GM21367 (cell line): Measurements from ENCODE around the gene GTSE1.

Source experiments
- ATAC-seq: cut with Tn5 transposase; IDR thresholded peaks from one replicate; pipeline ENCODE4 v1.9.1; 2021; ENCODE audit not compliant: unreplicated experiment

The GTSE1 gene

GRCh38 chr22:46351767-46352166, 55.1 kb downstream of the GTSE1 start:
- ATAC-seq, result no peak

GRCh38 chr22:46352276-46352675, 55.6 kb downstream of the GTSE1 start:
- no peak for ATAC-seq

- ATAC-seq, result no peak
Observed at GRCh38 chr22:46352691-46353386, 56.2 kb downstream of the GTSE1 start.

DNA sequence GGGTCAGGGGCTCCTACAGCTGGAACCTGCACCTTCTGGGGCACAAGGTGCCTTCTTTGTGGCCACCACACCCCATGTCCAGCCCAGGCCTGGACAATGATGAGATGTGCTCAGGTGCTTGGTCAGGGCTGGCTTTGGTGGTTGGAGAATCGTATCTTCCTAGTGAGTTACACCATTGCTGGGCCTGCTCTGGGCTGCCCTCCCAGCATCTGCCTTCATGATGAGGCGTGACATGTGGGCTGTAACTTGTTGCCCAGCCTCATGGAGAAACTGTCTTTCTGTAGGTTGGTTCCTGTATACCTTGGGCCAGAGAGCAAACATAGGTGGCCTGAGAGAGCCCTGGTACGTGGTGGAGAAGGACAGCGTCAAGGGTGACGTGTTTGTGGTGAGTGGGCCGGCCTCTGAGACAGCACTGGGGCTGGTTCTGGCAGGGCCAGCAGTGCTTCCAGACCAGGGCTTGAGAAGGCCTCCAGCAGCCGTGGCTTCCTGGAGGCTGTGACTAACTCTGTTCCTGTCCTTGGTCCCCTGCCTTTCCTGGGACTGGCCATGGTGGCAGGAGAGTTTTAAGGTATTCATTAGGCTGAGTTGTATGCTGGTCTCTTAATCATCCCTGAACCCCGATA, 56.9 kb downstream of the GTSE1 start:
- no peak for ATAC-seq

DNA sequence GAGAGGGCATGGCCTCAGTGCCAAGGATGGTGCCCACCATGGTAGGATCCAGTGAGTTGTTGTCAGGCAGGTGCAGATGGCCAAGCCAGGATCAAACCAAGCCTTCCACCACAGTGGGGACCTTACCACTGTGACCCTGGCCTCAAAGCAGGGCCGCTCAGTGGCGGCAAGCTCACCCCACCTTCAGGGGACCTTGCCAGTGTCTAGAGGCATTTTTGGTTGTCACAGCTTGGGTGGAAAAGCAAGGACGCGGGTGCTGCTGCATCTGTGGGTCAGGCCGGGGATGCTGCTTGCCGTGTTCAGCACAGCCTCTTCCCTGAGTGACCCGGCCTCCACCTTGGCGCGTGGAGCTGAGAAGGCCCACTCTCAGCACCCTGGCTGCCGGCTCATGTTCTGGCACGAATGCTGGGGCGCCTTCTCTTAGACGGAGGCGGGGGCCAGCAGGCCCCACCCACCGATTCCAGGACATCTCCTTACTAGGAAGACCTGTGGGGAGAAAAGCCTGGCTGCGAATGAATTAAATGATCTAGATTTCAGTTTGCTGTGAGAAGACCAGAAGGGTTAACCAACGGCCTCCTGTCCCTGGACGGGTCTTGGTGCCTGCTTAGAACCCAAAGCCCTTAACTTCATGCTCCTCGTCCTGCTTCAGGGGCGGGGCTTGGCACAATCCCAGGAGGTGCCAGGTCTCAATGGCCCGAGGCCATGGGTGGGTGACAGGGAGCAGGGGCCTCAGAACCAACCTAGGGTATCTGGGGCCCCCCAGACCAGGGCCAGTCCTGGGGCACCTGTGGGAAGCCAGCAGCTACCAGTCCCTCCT, 57.7 kb downstream of the GTSE1 start:
- ATAC-seq, result no peak

DNA sequence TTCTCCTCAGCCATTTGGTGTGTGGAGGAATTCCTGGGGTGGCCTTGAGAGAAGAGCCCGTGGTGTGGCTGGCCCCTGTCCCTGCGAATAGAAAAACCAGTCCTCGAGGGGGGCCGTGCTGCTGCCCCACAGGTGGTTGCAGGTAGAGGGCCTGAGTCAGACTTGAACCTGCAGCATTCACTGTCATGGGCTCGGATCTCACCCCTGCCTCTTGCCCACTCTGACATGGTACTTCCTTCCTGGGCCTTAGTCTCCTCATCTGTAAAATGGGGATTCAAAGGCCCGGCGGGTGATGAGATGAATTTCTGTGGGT, 58.3 kb downstream of the GTSE1 start:
- no peak for ATAC-seq

DNA sequence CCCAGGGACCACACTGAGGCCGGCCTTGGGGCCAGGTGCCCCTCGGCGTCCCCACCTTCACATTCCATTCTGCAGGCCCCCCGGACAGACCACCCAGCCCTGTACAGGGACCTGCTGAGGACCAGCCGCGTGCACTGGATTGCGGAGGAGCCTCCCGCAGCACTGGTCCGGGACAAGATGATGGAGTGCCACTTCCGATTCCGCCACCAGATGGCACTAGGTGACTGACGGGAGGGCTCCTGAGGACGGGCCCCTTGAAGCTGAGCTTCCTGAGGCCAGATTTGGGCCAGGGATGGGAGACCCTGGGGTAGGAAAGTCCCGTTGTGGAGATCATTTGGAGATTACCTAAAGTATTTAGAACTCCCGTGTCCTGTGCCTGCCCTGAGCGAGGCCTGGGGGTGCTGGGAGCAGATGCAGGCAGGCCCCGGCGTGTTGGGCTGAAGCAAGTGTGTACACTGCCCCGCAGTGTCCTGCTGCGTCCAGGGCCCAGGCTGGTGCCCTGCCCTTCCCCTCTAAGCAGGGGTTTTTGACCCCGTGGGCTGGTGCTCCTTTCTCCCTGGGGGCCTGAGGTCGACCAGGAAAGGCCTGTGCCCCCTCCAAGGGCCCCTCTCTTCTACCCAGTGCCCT, 58.8 kb downstream of the GTSE1 start:
- no peak for ATAC-seq

GRCh38 chr22:46355996-46356471, 59.4 kb downstream of the GTSE1 start:
- no peak for ATAC-seq

- no peak for ATAC-seq
Observed at GRCh38 chr22:46356496-46357480, 60.1 kb downstream of the GTSE1 start.

DNA sequence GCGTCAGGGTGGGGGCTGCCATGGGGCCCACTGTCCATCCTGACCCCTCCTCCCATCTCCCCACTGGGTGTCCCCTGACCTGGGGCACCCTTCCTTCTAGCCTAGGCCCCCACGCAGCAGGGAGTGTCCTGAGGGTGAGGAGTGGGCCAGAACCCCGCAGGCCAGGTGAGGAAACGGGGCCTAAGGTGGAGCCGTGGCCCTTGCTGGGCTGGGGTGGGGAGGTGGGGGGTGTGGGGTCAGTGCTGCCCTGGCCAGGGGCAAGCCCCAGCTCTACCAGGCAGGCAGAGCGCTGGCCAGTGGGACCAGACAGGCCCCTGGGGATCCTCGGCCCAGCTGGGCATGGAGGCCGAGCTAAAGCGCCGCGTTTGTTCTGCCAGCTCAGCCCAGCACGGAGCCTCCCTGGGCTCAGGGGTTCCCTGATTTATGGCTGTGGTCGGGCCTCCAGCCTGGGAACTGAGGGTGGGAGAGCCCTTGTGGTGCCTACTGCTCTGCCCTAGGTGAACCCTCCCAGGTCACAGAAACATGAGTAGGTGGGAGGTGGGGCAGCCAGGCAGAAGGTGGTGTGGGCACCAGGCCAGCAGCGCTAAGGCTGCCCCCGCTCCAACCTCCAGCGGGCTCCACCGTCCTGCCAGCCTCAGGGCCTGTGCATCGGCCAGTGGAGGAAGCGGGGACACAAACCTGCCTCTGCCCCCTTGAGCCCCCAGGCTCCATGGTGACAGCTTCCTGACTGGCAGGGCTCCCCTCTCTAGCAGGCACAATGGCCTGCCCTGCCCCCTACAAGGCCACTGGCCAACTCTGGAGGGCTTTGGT, 61.2 kb downstream of the GTSE1 start:
- no peak for ATAC-seq

DNA sequence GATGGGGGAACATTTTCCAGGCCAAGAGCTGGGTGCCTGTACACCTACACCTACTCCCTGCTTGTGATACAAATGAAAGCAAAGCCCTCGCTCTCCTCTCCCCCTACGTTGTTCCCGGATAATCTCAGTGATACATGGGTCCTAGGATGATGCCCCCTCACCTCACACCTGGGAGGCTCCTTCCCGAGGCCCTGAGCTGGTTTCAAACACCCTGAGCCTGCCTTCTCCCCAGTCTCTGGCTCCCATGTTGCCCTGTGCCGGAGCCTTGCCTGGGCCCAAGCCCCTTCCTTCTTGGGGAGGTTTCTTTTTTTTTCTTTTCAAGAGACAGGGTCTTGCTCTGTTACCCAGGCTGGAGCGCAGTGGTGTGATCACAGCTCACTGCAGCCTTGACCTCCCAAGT, 62.1 kb downstream of the GTSE1 start:
- ATAC-seq, result no peak

DNA sequence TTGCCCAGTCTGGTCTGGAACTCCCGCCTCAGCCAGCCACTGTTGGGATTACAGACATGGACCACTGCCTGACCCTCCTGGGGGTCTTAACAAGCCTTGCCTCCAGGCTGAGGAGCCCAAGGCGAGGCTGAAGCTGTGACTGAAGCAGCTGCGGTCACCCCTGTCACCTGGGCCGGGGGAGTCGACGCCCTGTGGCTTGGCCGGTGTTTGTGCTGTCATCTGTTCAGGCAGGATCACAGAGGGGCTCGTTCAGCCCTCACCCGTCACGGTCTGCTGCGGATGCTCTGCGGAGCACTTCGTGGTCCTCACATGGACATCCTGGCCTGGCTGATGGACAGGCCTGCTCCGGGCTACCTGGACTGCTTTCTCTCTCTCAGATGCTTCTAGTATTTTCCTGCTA, 62.7 kb downstream of the GTSE1 start:
- no peak for ATAC-seq

DNA sequence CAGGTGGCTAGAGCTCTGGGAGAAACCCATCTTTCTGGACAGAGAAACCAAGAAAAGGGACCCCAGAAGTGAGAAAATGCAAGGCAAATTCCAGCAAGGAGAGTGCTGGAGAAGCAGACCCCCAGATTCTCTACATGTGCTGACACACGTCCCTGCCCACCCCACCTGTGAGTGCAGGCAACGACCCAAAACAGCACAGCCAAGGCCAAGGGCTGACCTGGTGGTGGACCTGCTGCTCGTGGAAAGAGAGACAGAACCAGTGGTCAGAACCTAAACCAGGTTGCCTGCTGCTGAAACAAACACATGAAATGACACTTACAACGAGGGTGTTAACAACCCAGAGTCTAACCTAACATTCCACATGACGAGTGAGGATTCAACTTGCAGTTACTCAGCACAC, 63.4 kb downstream of the GTSE1 start:
- no peak for ATAC-seq

DNA sequence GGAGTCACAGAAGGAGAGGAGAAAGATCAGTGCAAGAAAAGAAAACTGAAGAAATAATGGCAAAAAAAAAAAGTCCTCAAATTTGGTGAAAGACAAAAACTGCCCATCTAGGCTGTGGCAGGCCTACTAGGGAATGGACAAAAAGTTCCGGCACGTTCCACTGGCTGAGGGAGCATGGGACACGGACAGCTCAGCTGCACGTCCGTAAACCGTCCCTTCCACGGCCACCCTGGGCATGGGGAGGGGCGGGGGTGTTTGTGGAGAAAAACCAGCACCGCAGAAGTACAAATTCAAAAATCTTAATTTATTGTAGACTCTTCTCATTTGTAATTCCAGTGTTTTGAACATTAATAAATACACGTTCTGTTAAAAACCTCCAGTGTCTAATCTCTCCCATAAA, 64.2 kb downstream of the GTSE1 start:
- ATAC-seq, result no peak

GRCh38 chr22:46361826-46362202, 65.1 kb downstream of the GTSE1 start:
- ATAC-seq, result no peak

- ATAC-seq, result no peak
Observed at GRCh38 chr22:46362203-46362933, 65.7 kb downstream of the GTSE1 start.

DNA sequence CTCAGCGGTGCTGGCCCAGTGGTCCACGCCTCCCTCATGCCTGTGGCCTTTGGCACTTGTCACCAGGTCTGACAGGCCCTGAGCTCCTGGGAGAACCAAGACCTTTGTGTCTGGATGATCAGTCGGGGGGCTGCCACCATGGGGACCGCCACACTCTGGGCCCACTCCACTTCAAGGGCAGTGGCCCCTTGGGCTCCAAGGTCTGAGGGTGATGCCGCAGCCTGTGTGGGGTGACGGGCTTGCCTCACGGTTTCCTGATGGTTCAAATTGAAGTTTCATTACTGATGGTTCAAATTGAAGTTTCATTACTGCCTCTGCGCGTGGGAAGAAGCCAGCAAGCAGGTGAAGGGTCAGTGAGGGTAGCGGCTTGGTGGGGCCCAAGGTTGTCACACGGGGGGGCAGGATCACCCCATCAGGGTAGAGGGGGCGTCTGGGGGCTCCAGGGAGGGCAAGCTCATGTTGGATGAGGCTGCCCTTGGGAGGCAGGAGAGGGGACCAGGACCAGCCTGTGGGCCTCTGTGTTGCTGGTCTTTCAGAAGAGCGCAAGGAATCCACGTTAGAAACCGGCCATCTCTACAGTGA, 66.4 kb downstream of the GTSE1 start:
- no peak for ATAC-seq

DNA sequence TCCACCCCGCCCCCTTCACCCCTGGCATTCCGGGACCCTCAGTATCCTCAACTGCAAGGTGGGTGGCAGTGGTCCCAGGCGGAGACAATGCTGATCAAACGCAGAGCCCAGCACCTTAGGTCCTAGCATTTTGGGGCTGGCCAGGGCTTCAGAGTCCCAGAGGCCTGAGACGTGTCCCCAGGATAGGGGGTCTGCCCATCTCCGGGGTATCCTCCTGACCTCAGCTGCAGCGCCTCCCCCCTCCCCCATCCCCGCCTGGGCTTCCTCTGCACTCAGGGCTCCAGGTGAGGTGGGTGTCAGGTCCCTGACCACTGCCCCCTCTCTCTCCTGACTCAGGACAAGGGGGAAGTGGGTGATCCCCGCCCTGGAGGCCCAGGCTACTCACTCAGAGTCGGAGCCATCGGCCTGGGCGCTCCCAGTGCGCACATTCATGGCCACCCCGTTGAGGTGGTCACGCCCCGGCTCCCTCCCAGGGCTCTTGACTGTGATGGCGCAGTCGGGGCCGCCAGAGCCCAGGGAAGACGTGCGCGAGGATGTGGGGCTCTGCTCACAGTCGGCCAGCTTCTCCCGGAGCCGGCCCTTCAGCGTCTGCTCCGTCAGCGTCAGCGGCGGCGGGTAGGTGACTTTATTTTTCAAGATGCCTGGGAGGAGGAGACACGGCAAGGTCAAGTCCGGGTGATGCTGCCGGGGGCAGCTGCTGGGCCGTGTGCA, 67.1 kb downstream of the GTSE1 start:
- ATAC-seq, result no peak
